Skeletal muscle cell (primary cell): Measurements from ENCODE around the gene ABCC6.
A peak's percentile ranks its signal among the peaks of the same experiment; 100 is the strongest.
"Not testable (repeated sequence)": the region's sequence is repeated elsewhere in the genome, so short reads cannot be mapped to it uniquely, and the experiment has no call there.

Source experiments
- DNase-seq: peaks from one replicate; pipeline ENCODE4 v3.0.0-alpha.2; 2010; ENCODE audit warnings: low read depth
- H3K4me3 ChIP-seq: 2 replicates; pipeline ENCODE4 v1.5.1; 2011; ENCODE audit warnings: low read depth, mild to moderate bottlenecking, control low read depth, low read length, moderate library complexity

Gene ABCC6

GRCh38 chr16:16127469-16128116 is 95.7 kb downstream of the ABCC6 start:
- DNase-seq, result peak; percentile 25

GRCh38 chr16:16126896-16127295 is 96.4 kb downstream of the ABCC6 start:
- no peak for DNase-seq
- H3K4me3 ChIP-seq, result no peak overlapping the region

More at GRCh38 chr16:16127469-16128116, 95.7 kb downstream of the ABCC6 start:
- no peak overlapping the region for H3K4me3 ChIP-seq

- H3K4me3 ChIP-seq, result no peak overlapping the region
- no peak for DNase-seq
Observed at GRCh38 chr16:16124974-16125373, 98.3 kb downstream of the ABCC6 start.

- H3K4me3 ChIP-seq, result no peak overlapping the region
- no peak for DNase-seq
Observed at GRCh38 chr16:16124438-16124837, 98.9 kb downstream of the ABCC6 start.

- H3K4me3 ChIP-seq, result no peak overlapping the region
- DNase-seq, result no peak
Observed at GRCh38 chr16:16122264-16122663, 101.0 kb downstream of the ABCC6 start.

- H3K4me3 ChIP-seq, result no peak overlapping the region
- no peak for DNase-seq
Observed at GRCh38 chr16:16121185-16121727, 102.0 kb downstream of the ABCC6 start.

- DNase-seq, result no peak
- no peak overlapping the region for H3K4me3 ChIP-seq
Observed at GRCh38 chr16:16120382-16121184, 102.7 kb downstream of the ABCC6 start.

GRCh38 chr16:16120044-16120381 is 103.3 kb downstream of the ABCC6 start:
- DNase-seq, result no peak
- H3K4me3 ChIP-seq, result no peak overlapping the region

GRCh38 chr16:16118337-16118736 is 105.0 kb downstream of the ABCC6 start:
- H3K4me3 ChIP-seq, result no peak overlapping the region
- DNase-seq, result no peak

- no peak for DNase-seq
- H3K4me3 ChIP-seq, result no peak overlapping the region
Observed at GRCh38 chr16:16116841-16117240, 106.5 kb downstream of the ABCC6 start.

GRCh38 chr16:16113076-16113475 is 110.2 kb downstream of the ABCC6 start:
- no peak overlapping the region for H3K4me3 ChIP-seq
- DNase-seq, result no peak

- DNase-seq, result no peak
- no peak overlapping the region for H3K4me3 ChIP-seq
Observed at GRCh38 chr16:16112450-16113053, 110.7 kb downstream of the ABCC6 start.

GRCh38 chr16:16111639-16112038 is 111.7 kb downstream of the ABCC6 start:
- H3K4me3 ChIP-seq, result no peak overlapping the region
- DNase-seq, result no peak

GRCh38 chr16:16110111-16110490 is 113.2 kb downstream of the ABCC6 start:
- H3K4me3 ChIP-seq, result no peak overlapping the region
- no peak for DNase-seq

GRCh38 chr16:16109453-16110110 is 113.7 kb downstream of the ABCC6 start:
- no peak overlapping the region for H3K4me3 ChIP-seq

GRCh38 chr16:16108759-16109158 is 114.5 kb downstream of the ABCC6 start:
- DNase-seq, result no peak

More at GRCh38 chr16:16109453-16110110, 113.7 kb downstream of the ABCC6 start:
- DNase-seq, result no peak

GRCh38 chr16:16107839-16108238 is 115.5 kb downstream of the ABCC6 start:
- DNase-seq, result no peak
- H3K4me3 ChIP-seq, result no peak overlapping the region

More at GRCh38 chr16:16108759-16109158, 114.5 kb downstream of the ABCC6 start:
- H3K4me3 ChIP-seq, result no peak overlapping the region

- H3K4me3 ChIP-seq, result no peak overlapping the region
- DNase-seq, result no peak
Observed at GRCh38 chr16:16106466-16106865, 116.8 kb downstream of the ABCC6 start.

- DNase-seq, result no peak
- no peak overlapping the region for H3K4me3 ChIP-seq
Observed at GRCh38 chr16:16105646-16106045, 117.6 kb downstream of the ABCC6 start.

GRCh38 chr16:16104804-16105141 is 118.5 kb downstream of the ABCC6 start:
- not testable (repeated sequence) for H3K4me3 ChIP-seq, DNase-seq
